Fibroblast of lung (primary cell): ENCODE results near the gene LRRK1. TPM values are rescaled to one million over a fixed set of nuclear protein-coding genes. Genes with fewer than 3 reads are reported as not detected.

Source experiments
- DNase-seq, 2 donors: peaks; one replicate each; pipeline versions ENCODE4 v3.0.0 to v3.0.0-alpha.2; 2010; ENCODE audit warnings: low read depth in 2 of 2
- H2AFZ ChIP-seq: 2 replicates; pipeline ENCODE4 v1.5.1; 2012; ENCODE audit warnings: low read length, control low read depth, inconsistent platforms
- H3K27ac ChIP-seq: 2 replicates; pipeline ENCODE4 v1.5.1; 2011; ENCODE audit warnings: low read length, control low read depth; ENCODE audit not compliant: insufficient read depth
- H3K27me3 ChIP-seq: 2 replicates; pipeline ENCODE4 v1.5.1; 2011; ENCODE audit warnings: mild to moderate bottlenecking, low read length; ENCODE audit not compliant: control insufficient read depth, insufficient read depth
- H3K36me3 ChIP-seq: 2 replicates; pipeline ENCODE4 v1.5.1; 2011; ENCODE audit warnings: low read length; ENCODE audit not compliant: control insufficient read depth, insufficient read depth
- H3K4me1 ChIP-seq: 2 replicates; pipeline ENCODE4 v1.5.1; 2011; ENCODE audit warnings: low read length; ENCODE audit not compliant: control insufficient read depth, insufficient read depth; ENCODE audit errors: extremely low read depth
- H3K4me2 ChIP-seq: 2 replicates; pipeline ENCODE4 v1.5.1; 2011; ENCODE audit warnings: low read length, control low read depth; ENCODE audit not compliant: insufficient read depth; ENCODE audit errors: extremely low read depth
- H3K4me3 ChIP-seq, 4 experiments: fragments of 200-600 bp in 1 of 4; sonication (generic) in 1 of 4; replicated peaks in 1 of 4; 2 replicates each; pipeline ENCODE4 v1.5.1; 2011 to 2016; ENCODE audit warnings: low read length in 4 of 4, low read depth in 3 of 4, mild to moderate bottlenecking in 3 of 4, control low read depth in 2 of 4, inconsistent platforms in 1 of 4, mixed read lengths in 1 of 4; ENCODE audit not compliant: insufficient read depth in 1 of 4; ENCODE audit errors: control extremely low read depth in 1 of 4
- H3K79me2 ChIP-seq: 2 replicates; pipeline ENCODE4 v1.5.1; 2012; ENCODE audit warnings: mild to moderate bottlenecking, low read length, inconsistent platforms; ENCODE audit not compliant: control insufficient read depth, insufficient read depth
- H3K9ac ChIP-seq: 2 replicates; pipeline ENCODE4 v1.5.1; 2011; ENCODE audit warnings: mild to moderate bottlenecking, low read length, control low read depth; ENCODE audit not compliant: insufficient read depth
- H3K9me3 ChIP-seq: 2 replicates; pipeline ENCODE4 v1.5.1; 2012; ENCODE audit warnings: low read depth, low read length; ENCODE audit not compliant: control insufficient read depth, insufficient read depth
- H4K20me1 ChIP-seq: 2 replicates; pipeline ENCODE4 v1.5.1; 2011; ENCODE audit warnings: low read length; ENCODE audit not compliant: control insufficient read depth, insufficient read depth; ENCODE audit errors: extremely low read depth
- EZH2 ChIP-seq: IDR thresholded peaks from 2 replicates; pipeline ENCODE4 v1.5.1; 2012; ENCODE audit warnings: low read length, control low read depth, mild to moderate bottlenecking; ENCODE audit errors: missing control alignments
- polyA plus RNA-seq, 2 donors: library from polyadenylated mRNA; depleted of rRNA in 1 of 2; stranded (reverse) in 1 of 2; unstranded in 1 of 2; fragments of >200 nt; gene quantifications; 2 replicates each; pipeline ENCODE4 v1.2.1, GENCODE V29; 2011 to 2012; ENCODE audit warnings: missing spikeins in 1 of 2
- total RNA-seq: library from RNA; depleted of rRNA; stranded (reverse); fragments of >200 nt; gene quantifications from 2 replicates; pipeline ENCODE4 v1.2.1, GENCODE V29; 2014
- TF ChIP-seq, protein P1 (sequence below), 2 donors: IDR thresholded peaks in 1 of 2; conservative IDR thresholded peaks in 1 of 2; 1 replicate in 1 of 2; 2 replicates in 1 of 2; pipeline ENCODE4 v1.5.1; 2011 to 2012; ENCODE audit warnings: low read length in 2 of 2, control low read depth in 1 of 2, inconsistent platforms in 1 of 2, low read depth in 1 of 2, mild to moderate bottlenecking in 1 of 2

The LRRK1 gene
- total and polyA plus RNA-seq, 2 donors (not counting 1 experiment from before 2014, with no cell fraction given) = 3.8 to 12.2 TPM

- no peak overlapping the region for H3K4me3 ChIP-seq
- no peak overlapping the region for H2AFZ ChIP-seq
- no peak overlapping the region for H3K9ac ChIP-seq
- H3K9me3 ChIP-seq = no peaks in the 10 kb centered on the region
- H3K27me3 ChIP-seq = no peaks in the 10 kb centered on the region
- DNase-seq = no peak
- TF ChIP-seq EZH2 = no peak
- TF ChIP-seq, protein P1, sequence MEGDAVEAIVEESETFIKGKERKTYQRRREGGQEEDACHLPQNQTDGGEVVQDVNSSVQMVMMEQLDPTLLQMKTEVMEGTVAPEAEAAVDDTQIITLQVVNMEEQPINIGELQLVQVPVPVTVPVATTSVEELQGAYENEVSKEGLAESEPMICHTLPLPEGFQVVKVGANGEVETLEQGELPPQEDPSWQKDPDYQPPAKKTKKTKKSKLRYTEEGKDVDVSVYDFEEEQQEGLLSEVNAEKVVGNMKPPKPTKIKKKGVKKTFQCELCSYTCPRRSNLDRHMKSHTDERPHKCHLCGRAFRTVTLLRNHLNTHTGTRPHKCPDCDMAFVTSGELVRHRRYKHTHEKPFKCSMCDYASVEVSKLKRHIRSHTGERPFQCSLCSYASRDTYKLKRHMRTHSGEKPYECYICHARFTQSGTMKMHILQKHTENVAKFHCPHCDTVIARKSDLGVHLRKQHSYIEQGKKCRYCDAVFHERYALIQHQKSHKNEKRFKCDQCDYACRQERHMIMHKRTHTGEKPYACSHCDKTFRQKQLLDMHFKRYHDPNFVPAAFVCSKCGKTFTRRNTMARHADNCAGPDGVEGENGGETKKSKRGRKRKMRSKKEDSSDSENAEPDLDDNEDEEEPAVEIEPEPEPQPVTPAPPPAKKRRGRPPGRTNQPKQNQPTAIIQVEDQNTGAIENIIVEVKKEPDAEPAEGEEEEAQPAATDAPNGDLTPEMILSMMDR (conservative IDR thresholded peaks at IDR 0.05 in 1 of 2, IDR thresholded peaks at IDR 0.05 in 1 of 2; ENCODE audit: low read depth in 1 of 2, low read length in 2 of 2) = no peak
- H3K79me2 ChIP-seq = no peaks in the 10 kb centered on the region
- H3K36me3 ChIP-seq = no peaks in the 10 kb centered on the region
- H3K27ac ChIP-seq = no peak overlapping the region
- H3K4me1 ChIP-seq = no peaks in the 10 kb centered on the region
- H4K20me1 ChIP-seq = no peaks in the 10 kb centered on the region
- H3K4me2 ChIP-seq = no peak overlapping the region
Measured at GRCh38 chr15:100949691-100950090, 30.5 kb downstream of the LRRK1 start.

DNA sequence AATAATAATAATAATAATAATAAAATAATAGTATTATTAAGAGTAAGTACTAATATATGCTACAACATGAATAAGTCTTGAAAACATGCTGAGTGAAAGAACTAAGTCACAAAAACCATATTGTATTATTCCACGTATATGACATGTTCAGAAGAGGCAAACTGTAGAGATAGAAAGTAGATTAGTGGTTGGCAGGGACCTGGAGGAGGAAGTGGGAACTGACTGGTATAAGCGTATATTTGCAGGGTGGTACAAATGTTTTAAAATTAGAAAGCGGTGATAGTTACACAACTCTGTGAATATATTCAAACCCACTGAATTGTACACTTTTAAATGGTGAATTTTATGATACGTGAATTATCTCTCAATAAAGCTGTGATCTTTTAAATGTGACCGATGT lies 32.8 kb downstream of the LRRK1 start:
- Histone ChIP-seq H3K4me3 (no peak overlapping the region), H2AFZ (no peak overlapping the region), H3K27me3 (no peaks in the 10 kb centered on the region)

DNA sequence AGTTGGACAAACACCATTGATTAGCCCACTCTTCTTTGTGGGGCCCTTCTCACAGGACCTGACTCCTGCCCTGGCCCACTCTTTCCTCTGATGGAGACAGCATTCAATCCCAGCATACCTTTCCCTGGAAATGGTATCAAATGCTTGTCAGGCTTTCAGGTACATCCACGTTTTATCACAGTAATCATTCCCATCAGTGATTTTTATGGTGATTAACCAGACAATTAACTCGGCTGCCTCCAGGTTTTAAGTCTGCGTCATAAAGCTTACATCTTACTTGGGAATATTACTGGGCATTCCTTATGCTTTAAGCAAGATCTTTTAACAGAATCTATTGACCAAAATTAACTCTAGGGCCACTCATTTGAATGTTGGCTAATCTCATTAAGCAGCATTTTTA lies 33.4 kb downstream of the LRRK1 start:
- Histone ChIP-seq H3K4me1 (no peaks in the 10 kb centered on the region), H2AFZ (no peak overlapping the region), H4K20me1 (no peaks in the 10 kb centered on the region), H3K79me2 (no peaks in the 10 kb centered on the region), H3K9ac (no peak overlapping the region), H3K9me3 (no peaks in the 10 kb centered on the region), H3K4me2 (no peak overlapping the region), H3K4me3 (no peak overlapping the region), H3K36me3 (no peaks in the 10 kb centered on the region), H3K27ac (no peak overlapping the region), H3K27me3 (no peaks in the 10 kb centered on the region)
- TF ChIP-seq, protein P1 (conservative IDR thresholded peaks at IDR 0.05 in 1 of 2, IDR thresholded peaks at IDR 0.05 in 1 of 2; ENCODE audit: low read depth in 1 of 2, low read length in 2 of 2) = no peak
- no peak for TF ChIP-seq EZH2
- no peak for DNase-seq

More for the DNA sequence above, 32.8 kb downstream of the LRRK1 start:
- H3K27ac ChIP-seq = no peak overlapping the region
- H3K4me2 ChIP-seq = no peak overlapping the region
- no peaks in the 10 kb centered on the region for H3K9me3 ChIP-seq
- H3K36me3 ChIP-seq = no peaks in the 10 kb centered on the region
- H3K79me2 ChIP-seq = no peaks in the 10 kb centered on the region
- no peak for DNase-seq
- no peak for TF ChIP-seq EZH2
- TF ChIP-seq, protein P1 (conservative IDR thresholded peaks at IDR 0.05 in 1 of 2, IDR thresholded peaks at IDR 0.05 in 1 of 2; ENCODE audit: low read depth in 1 of 2, low read length in 2 of 2) = no peak
- H3K9ac ChIP-seq = no peak overlapping the region
- H4K20me1 ChIP-seq = no peaks in the 10 kb centered on the region
- no peaks in the 10 kb centered on the region for H3K4me1 ChIP-seq
